Loucy (cell line): ENCODE measurements around the gene TRMT44.
"Not testable (repeated sequence)": the region's sequence is repeated elsewhere in the genome, so short reads cannot be mapped to it uniquely, and the experiment has no call there.

Source experiments
- H2AFZ ChIP-seq: fragments of 200-600 bp; sonication (generic); 2 replicates; pipeline ENCODE4 v1.6.0; 2016; ENCODE audit warnings: antibody characterized with exemption, mild to moderate bottlenecking, low read length, moderate library complexity
- H3F3A ChIP-seq: fragments of 200-600 bp; 2 replicates; pipeline ENCODE4 v1.6.0; 2016; ENCODE audit warnings: antibody characterized with exemption, low read depth, mild to moderate bottlenecking
- H3K27me3 ChIP-seq: fragments of 200-600 bp; sonication (generic); 2 replicates; pipeline ENCODE4 v1.6.1; 2014; ENCODE audit warnings: low read length, mild to moderate bottlenecking; ENCODE audit not compliant: insufficient read depth, poor library complexity, severe bottlenecking
- H3K36me3 ChIP-seq: fragments of 200-600 bp; sonication (generic); 2 replicates; pipeline ENCODE4 v1.6.1; 2016; ENCODE audit warnings: low read length; ENCODE audit not compliant: insufficient read depth
- H3K4me1 ChIP-seq: fragments of 200-600 bp; sonication (generic); 2 replicates; pipeline ENCODE4 v1.5.1; 2014; ENCODE audit warnings: low read length, mild to moderate bottlenecking; ENCODE audit not compliant: insufficient read depth, poor library complexity, severe bottlenecking
- H3K4me2 ChIP-seq: fragments of 200-600 bp; sonication (generic); 2 replicates; pipeline ENCODE4 v1.6.0; 2014; ENCODE audit warnings: antibody characterized with exemption, low read length, low read depth, mild to moderate bottlenecking; ENCODE audit not compliant: poor library complexity, severe bottlenecking
- H3K4me3 ChIP-seq: fragments of 200-600 bp; sonication (generic); 2 replicates; pipeline ENCODE4 v1.5.1; 2014; ENCODE audit warnings: low read length, mild to moderate bottlenecking, mixed read lengths; ENCODE audit not compliant: poor library complexity, severe bottlenecking
- H3K79me2 ChIP-seq: fragments of 200-600 bp; sonication (generic); 2 replicates; pipeline ENCODE4 v1.6.1; 2014; ENCODE audit warnings: low read length; ENCODE audit not compliant: insufficient read depth
- H3K9ac ChIP-seq: fragments of 200-600 bp; sonication (generic); 2 replicates; pipeline ENCODE4 v1.6.0; 2014; ENCODE audit warnings: mild to moderate bottlenecking, low read depth, low read length, moderate library complexity; ENCODE audit not compliant: poor library complexity, severe bottlenecking
- H3K9me2 ChIP-seq: fragments of 200-600 bp; sonication (generic); replicated peaks from 2 replicates; pipeline ENCODE4 v1.6.1; 2016; ENCODE audit warnings: low read depth, low read length, mixed read lengths
- H3K9me3 ChIP-seq: fragments of 200-600 bp; sonication (generic); 2 replicates; pipeline ENCODE4 v1.6.1; 2014; ENCODE audit warnings: mild to moderate bottlenecking, antibody characterized with exemption, low read length, low read depth; ENCODE audit not compliant: insufficient read depth
- H4K20me1 ChIP-seq: fragments of 200-600 bp; sonication (generic); 2 replicates; pipeline ENCODE4 v1.6.0; 2014; ENCODE audit warnings: antibody characterized with exemption, low read length, mild to moderate bottlenecking; ENCODE audit not compliant: insufficient read depth, poor library complexity, severe bottlenecking
- CTCF ChIP-seq: fragments of 200-600 bp; sonication (generic); conservative IDR thresholded peaks from 2 replicates; pipeline ENCODE4 v1.5.1; 2014; ENCODE audit warnings: mild to moderate bottlenecking, antibody characterized with exemption, low read length
- EZH2phosphoT487 ChIP-seq: fragments of 200-600 bp; IDR thresholded peaks from 2 replicates; pipeline ENCODE4 v1.6.1; 2018; ENCODE audit warnings: antibody characterized with exemption, mild to moderate bottlenecking, moderate library complexity, borderline replicate concordance

The TRMT44 gene

GRCh38 chr4:8417071-8417614 lies 23.4 kb upstream of the TRMT44 start:
- Histone ChIP-seq H3K79me2 (no peaks in the 10 kb centered on the region), H3K9me3 (no peaks in the 10 kb centered on the region), H4K20me1 (no peaks in the 10 kb centered on the region), H3K4me3 (no peak overlapping the region), H2AFZ (no peak overlapping the region), H3K4me1 (no peaks in the 10 kb centered on the region), H3K4me2 (no peak overlapping the region), H3K9ac (no peak overlapping the region), H3K27me3 (no peaks in the 10 kb centered on the region), H3K36me3 (peaks cover 16% of the 10 kb centered on the region; the same call in 1 of the 2 replicates), H3K9me2 (no peaks in the 10 kb centered on the region), H3F3A (no peaks in the 10 kb centered on the region)
- TF ChIP-seq CTCF: no peak
- TF ChIP-seq EZH2phosphoT487: no peak

DNA sequence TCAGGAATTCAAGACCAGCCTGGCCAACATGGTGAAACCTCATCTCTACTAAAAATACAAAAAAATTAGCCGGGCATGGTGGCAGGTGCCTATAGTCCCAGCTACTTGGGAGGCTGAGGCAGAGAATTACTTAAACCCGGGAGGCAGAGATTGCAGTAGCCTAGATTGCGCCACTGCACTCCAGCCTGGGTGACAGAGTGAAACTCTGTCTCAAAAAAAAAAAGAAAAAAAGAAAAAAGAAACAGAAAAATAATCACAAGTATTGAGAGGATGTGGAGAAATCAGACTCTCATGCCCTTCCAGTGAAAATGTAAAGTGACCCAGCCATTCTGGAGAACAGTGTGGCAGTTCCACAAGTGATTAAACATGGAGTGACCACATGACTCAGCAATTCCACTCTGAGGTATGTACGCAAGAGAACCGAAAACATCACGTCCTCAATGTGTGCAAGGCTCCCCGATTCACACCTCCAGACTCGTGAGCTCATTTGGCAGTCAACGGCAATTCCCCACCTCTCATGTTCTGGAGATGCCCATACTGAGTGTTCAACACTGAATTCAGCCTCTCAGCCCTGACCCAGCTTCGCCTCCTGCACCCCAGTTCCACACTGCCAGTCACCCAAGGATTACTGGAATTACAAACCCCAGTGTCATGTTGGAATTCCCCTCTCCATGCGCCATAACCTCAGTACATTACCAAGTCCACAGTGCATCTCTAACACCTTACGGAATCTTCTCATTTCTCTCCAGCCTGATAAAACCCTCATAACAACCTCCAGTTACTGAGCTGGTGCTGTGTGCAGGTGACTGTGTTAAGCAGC lies 21.1 kb upstream of the TRMT44 start:
- no peak overlapping the region for H2AFZ ChIP-seq
- no peaks in the 10 kb centered on the region for H3K9me2 ChIP-seq
- H3F3A ChIP-seq: no peaks in the 10 kb centered on the region
- H3K79me2 ChIP-seq: no peaks in the 10 kb centered on the region
- TF ChIP-seq CTCF (no peak), EZH2phosphoT487 (no peak)
- no peak overlapping the region for H3K4me3 ChIP-seq
- H3K9ac ChIP-seq: no peak overlapping the region
- H3K4me1 ChIP-seq: no peaks in the 10 kb centered on the region
- no peak overlapping the region for H3K4me2 ChIP-seq
- H3K27me3 ChIP-seq: no peaks in the 10 kb centered on the region
- peaks cover 7% of the 10 kb centered on the region; the same call in 1 of the 2 replicates for H3K36me3 ChIP-seq
- no peaks in the 10 kb centered on the region for H4K20me1 ChIP-seq
- H3K9me3 ChIP-seq: no peaks in the 10 kb centered on the region

DNA sequence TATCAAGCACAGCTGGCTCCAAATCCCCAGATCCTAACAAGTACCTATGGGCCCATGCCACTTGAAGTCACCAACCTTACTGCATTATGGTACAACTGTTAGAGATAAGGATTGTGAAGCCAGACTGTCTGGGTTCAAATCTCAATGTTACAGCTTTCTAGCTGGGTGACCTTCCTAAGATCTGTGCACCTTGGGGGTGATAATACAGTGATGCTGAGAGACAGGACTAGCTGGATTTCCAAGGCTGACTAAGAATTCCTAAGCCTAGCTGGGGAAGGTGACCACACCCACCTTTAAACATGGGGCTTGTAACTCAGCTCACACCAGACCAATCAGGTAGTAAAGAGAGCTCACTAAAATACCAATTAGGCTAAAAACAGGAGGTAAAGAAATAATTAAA lies 20.4 kb upstream of the TRMT44 start:
- not testable (repeated sequence) for H3K79me2 ChIP-seq, H3K27me3 ChIP-seq, H3F3A ChIP-seq, H3K9me3 ChIP-seq, H3K4me3 ChIP-seq, H4K20me1 ChIP-seq, H3K4me2 ChIP-seq, H3K9ac ChIP-seq, H3K36me3 ChIP-seq, H3K4me1 ChIP-seq, H2AFZ ChIP-seq, H3K9me2 ChIP-seq
